A549 treated with Mapracorat at 1 μM for 4 hours (cell line): ENCODE results near the gene CRHR2. TPM values are rescaled to one million over a fixed set of nuclear protein-coding genes. Genes with fewer than 3 reads are reported as not detected.

Experiments
- total RNA-seq: library from RNA; stranded (reverse); fragments of 200-300 nt; extraction: Qiagen RNA extraction; gene quantifications from 5 replicates; pipeline ENCODE4 v1.2.3, GENCODE V29; 2022

Gene CRHR2
- 0.05 to 0.08 TPM (median 0.05 TPM) in 4 of 5 replicates, not detected in the other for total RNA-seq

DNA sequence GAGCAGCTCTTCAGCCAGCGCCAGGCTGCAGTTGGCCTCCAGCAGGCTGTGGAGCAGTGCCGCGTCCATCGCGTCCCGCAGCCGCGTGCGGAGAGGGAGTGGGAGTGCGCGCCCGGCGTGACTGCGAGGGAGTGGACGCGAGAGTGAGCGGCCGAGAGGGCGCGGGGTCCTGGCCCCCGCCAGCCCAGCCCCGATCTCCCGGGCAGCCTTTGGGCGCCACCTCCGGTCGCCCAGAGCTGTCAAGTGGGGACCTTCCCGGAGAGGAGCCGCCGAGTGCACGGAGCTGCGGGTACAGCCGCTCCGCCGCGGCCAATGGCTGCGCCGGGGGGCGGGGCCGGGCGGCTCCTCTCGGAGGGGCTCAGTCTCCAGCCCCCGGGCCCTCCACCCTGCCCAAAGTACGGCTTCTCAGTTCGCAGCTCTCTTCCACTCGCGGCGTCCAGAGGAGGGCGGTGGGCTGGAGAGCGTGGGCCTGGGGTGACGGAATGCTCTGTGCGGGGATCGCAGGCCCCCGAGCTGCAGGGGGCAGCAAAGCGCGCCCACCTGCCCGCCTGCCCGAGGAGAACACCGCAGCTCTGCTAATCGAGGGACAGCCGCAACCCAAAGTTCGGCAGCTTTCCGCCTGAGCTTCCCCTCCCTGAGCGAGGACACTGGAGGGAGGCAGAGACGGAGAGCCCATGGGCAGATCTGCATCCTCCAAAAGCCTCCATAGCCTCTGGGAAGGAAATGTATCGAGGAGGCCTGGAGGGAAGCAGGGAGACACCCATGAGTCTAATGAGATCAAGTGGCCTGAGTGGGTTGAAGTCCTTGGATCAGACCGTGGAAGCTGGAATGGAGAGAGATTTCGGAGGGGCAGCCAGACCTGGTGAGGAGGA, at the start of gene CRHR2:
TSS of gene CRHR2 (minus strand) at position 245 of the 872 bp plus-strand sequence. CDS start at position 69, 176 bp downstream.

Other genes with a start within 250 kb of the CRHR2 start
- gene NOD1, start 203.7 kb downstream of the CRHR2 start, total RNA-seq = 5.9 to 8.4 TPM (median 7.3 TPM) in 5 replicates
- 67.8 to 83.9 TPM (median 73.8 TPM) in 5 replicates for gene GGCT, start 177.6 kb downstream of the CRHR2 start, total RNA-seq
- gene GARS1, start 87.6 kb downstream of the CRHR2 start, total RNA-seq = 121 to 162 TPM (median 136 TPM) in 5 replicates
- gene INMT, start 69.7 kb upstream of the CRHR2 start, total RNA-seq = not detected in 5 replicates
- gene MINDY4, start 89.0 kb upstream of the CRHR2 start, total RNA-seq = 2.5 to 2.8 TPM (median 2.7 TPM) in 5 replicates
- gene AQP1, start 229.4 kb upstream of the CRHR2 start, total RNA-seq = 0.34 to 0.72 TPM (median 0.66 TPM) in 5 replicates